ENCODE measurements around the gene LDLRAD4.

The LDLRAD4 gene

GRCh38 chr18:13394801-13395200, 176.2 kb downstream of the LDLRAD4 start:
- peak; percentile 83 for DNase-seq

GRCh38 chr18:13395577-13395976, 177.0 kb downstream of the LDLRAD4 start:
- peak; percentile 58 for DNase-seq

DNA sequence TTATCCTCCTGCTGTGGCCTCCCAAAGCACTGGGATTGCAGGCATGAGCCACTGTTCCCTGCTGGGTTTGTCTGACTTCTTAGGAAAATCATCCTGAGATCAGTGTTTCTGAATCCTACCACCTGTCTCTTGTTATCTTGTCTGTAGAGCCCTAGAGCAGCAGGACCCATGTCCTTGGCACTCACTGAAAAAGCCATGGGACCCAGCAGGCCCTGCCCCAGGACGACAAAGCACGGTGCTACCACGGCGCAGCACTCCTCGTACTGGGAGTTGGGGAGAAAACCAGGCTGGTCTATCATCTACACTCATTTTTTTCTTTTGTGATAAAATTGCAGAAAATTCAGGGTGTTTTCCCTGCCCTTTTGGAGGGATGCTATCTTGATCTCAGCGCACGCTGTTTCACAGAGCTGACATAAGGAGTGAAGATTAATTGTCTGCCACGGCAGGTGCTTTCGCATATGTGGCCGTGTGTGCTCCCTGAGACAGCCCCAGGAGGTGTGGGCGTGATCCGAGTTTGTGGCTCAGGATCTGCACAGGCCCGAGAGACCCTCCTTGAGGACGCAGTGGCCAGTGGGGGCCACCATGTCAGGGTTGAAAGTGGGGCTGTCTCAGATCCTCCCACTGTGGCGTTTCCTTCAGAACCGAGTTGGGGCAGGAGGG, 179.1 kb downstream of the LDLRAD4 start:
- no peak for DNase-seq

GRCh38 chr18:13398631-13399030, 180.1 kb downstream of the LDLRAD4 start:
- DNase-seq, result no peak

DNA sequence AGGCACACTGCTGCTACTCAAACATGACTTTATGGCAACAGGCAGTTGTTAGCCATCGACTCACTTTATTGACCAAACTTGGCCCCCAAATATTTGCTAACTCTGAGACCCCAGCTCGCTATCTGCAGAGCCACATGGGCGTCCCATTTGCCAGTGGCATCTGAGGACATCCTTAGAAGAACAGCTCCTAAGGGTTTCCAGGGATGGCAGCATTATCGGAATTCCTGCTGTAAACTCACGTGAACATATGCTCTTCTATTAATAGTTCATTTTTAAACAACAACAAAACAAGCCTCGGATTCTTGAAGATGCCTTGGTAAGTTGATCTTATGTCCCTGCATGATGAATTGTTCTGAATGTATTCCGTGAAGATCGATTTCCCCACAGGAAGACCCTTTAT, 181.0 kb downstream of the LDLRAD4 start:
- no peak for DNase-seq

DNA sequence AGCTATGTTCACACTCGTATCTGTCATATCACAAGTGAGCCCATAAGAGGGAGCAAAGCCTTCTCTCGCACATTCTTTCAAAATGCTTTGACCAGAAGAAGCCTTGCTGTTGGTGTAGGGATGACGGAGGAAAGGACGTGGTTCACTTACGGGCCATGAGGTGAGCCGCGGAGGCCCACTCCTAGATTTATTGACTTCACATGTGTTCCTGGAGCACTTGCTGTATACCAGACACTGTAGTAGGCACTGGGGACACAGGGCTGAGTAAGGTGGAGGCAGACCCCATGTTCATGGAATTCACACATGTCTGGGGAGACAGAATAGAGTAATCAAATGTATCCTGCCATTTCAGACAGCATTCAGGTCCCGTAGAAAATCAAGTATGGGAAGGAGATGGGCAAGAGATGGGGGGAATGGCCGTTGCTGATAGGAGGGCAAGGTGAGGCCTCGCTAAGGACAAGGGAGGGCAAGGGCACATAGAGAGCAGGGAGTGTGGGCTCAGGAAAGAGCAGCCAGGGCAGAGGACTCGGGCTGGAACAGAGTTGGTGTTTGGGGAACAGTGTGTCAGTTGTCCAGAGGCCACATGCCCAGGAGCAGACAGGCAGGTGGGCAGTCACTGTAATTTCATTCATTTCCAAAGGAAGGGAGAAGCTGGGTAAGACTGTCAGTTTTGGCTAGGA, 182.2 kb downstream of the LDLRAD4 start:
- no peak for DNase-seq

DNA sequence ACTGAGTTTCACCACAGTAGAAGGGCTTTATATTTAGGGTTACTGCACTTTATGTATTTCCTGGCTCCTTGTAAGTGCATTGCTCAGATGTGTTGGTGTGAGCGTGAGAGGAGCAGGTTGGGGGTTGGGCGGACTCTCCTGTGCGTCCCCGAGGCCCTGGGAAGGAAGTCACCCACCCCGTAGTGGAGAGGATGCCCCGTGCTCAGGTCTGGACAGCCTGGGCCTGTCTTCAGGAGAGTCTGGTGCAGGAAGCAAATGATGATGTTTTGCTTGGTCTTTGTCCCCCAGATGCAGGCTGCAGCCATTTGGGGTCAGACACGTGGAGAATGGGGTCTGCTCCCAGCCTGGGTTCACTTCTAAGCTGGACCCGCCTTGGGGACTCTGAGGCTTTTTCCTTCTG, 182.8 kb downstream of the LDLRAD4 start:
- DNase-seq, result no peak

DNA sequence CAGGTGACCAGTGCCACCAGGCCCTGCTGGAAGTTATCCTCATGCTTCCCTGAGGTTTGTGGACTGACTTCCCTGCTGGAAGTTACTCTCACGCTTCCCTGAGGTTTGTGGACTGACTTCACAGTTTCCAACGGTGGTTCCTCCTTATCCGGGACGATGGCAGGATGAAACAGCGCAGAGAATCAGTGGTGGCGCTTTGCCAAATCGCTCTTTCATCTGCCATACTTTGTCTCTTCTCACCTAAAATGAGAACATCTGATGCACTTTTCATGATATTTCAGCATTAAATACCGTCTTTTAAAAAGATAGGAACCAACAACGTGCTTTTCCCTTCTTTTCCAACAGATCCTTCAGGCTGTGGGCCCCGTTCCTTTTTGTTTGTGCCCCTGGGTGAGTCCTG, 183.3 kb downstream of the LDLRAD4 start:
- DNase-seq, result no peak

DNA sequence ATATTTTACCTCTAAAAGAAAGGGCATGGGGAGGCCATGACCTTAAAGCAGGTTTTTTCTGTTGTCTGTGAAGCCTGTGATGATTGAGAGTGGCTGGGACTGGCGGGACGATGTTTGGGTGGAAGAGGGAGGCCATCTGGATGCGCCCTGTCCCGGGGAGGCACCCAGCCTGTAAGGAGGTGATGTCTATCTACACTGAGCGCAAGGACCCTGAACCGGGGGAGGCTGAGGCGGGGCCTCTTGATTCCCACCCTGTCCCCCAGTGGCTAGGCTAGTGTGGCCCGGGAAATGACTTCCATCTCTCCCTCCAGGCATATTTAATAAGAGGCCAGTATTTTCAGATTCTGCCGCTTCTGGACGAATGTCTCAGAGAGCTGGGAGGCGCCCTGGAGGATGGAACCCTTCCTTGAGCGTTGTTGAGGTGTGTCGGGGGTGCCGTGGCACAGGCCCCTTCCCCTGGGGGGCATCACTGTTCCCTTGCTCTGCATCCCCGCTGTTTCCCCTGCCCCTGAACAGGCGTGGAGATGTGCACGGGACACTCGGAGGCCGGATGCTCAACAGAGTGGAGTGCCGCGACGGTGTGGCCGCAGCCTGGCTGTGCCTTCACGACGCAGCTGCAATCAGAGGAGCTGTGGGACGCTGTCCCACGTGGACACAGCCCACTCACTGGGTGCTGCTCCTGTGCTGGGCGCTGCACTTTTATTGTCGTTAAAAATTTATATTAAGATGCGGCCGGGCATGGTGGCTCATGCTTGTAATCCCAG, 185.4 kb downstream of the LDLRAD4 start:
- DNase-seq, result no peak

DNA sequence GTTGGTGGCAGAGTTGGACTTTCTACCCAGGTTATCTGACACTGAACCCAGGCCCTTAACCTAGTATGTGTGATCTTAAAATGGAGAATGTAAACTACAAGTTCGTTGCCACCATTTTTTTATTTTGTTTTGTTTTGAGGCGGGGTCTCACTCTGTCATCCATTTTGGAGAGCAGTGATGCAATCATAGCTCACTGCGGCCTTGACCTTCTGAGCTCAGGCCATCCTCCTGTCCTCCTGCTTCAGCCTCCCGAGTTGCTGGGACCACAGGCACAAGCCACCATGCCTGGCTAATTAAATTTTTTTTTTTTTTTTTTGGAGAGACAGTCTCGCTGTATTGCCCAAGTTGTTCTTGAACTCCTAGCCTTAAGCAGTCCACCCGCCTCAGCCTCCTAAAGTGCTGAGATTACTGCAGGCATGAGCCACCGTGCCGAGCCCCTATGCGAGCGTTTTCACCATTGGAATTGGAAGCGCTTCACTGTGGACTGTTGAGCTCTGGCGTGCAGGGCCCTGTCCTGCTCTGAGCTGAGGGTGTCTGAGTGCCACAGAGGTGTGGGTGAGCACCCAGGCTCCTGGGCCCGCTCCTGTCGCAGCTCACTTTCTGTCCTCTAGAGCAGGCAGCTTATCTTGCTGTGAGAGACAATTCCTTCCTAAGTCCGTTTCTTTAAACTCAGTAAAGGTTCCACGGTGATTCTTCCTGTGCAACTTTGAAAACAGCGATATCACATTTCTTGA, 186.9 kb downstream of the LDLRAD4 start:
- no peak for DNase-seq

DNA sequence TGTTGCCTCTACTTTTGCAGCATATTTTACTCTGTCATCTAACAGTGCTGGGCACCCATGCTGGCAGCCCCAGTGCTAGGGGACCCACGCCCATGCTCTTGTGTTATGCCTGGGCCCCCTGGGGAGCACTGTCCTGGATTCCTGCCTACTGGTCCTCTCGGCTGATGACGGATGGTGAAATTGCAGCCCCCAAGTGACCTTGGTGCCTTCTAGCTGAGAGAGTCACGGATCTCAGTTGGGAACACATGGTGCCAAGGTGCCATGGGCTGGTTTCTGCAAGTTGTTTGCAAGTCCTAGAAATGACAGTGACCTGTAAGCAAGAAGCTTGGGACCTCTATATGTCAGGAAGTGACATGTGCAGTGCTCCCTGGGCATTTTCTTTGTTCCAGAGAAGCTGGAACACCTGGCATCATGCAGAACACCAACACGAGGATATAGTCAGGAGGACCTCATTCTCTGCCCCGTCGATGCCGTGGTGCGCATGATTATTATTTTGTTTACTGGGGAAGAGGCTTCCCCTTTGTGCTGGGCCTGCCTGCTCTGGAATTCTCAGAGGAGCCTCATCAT, 187.6 kb downstream of the LDLRAD4 start:
- DNase-seq, result no peak

DNA sequence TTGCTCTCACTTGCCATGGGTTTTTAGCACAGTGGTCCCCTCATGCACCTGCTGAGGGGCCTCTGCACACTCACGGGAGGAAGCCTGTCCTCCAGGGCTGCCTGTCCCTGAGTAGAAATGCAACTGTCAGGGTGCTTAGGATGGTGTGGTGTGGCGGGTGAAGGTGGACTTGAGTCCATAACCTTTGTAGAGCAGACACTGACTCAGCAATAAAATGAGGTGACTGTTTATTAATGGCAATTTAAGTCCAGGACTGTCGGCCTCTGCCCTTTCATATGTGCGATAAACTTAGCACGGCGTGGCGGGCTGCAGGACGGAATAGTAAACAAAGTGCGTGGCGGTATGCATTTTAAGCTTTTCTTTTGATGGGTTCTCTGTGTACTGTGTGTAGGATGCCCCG, 188.2 kb downstream of the LDLRAD4 start:
- DNase-seq, result no peak

DNA sequence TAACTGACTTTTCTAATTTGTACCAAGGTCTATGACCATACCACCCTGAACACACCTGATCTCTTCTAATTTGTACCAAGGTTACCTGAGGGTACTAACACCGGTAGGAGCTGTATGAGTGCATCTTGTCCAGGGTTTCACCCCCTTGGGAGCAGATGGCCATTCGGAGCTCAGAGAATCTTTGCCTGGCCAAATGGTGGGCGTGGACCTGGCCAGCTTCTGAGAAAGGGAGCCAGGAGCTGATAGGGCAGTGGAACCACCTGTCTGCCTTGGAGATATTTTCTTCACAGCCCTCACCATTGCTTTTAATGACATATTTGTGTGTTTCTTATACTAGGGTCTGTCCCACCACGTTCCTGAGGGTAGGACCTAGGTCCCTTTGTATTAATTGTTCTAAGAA, 188.9 kb downstream of the LDLRAD4 start:
- DNase-seq, result no peak

DNA sequence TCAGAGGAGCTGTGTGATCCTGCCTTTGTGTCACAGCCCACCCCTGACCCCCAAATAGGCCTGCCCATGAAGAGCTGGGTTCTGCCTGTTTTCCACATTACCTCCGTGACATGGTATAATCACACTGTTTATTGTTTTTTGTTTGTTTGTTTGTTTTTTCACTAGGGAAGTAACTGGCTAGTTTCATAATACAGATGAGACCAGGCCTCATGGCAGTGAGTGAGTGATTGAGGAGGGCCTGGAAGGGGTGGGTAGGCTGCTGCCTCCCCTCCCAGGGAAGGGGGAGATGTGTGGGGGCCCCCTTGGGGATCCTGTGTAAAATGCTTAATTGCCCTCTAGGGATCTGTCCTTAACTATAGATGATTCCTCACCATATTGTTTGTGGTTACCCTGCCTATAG, 190.5 kb downstream of the LDLRAD4 start:
- DNase-seq, result no peak

DNA sequence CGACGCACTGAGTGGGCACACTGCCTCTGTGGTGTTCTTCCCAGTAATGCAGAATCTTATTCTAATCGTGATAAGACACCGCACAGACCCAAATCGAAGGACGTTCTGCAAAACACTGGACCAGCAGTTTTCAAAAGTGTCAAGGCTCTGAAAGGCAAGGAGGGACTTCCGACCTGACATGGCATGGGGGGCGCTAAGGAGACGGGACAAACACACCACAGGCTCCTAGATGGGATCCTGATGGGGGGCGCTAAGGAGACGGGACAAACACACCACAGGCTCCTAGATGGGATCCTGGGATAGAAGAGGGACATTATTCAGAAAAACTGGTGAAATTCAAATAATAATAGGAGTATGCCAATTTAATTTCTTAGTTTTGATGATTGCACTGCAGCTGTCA, 191.4 kb downstream of the LDLRAD4 start:
- DNase-seq, result no peak

DNA sequence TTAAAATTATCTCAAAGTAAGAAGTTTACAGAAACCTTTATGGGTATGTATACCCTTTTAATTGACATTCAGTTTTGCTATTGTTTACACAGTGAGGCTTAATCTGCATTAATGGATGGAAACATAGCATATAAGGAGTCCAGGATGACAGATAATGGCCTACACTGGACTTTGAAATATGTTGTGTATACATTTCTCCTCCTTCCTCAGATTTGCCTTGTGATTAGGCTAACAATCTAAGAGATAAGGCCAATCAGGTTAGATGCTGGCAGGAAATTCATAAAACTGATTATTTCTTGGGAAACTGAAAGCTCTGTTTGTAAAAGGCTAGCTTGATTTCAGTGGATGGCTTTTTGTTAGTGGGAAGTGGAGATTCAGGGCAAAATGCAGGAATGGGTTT, 191.9 kb downstream of the LDLRAD4 start:
- DNase-seq, result no peak

DNA sequence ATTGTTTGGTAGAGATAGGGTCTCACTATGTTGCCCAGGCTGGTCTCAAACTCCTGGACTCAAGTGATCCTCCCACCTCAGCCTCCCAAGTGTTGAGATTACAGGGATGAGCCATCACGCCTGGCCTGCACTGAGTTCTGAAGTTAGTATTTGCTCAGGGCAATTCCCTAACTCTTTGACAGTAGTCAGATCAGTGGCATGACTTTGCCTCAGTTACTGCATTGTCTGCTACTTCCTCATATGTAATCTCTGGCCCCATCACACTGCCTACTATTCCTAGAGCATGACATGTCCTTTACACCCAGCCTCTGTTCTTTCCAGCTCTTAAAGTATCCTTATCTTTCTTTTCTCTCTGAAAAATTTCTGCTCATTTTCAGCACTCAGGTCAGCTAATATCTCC, 193.5 kb downstream of the LDLRAD4 start:
- DNase-seq, result no peak

- DNase-seq, result no peak
Measured at GRCh38 chr18:13412901-13413300, 194.3 kb downstream of the LDLRAD4 start.

DNA sequence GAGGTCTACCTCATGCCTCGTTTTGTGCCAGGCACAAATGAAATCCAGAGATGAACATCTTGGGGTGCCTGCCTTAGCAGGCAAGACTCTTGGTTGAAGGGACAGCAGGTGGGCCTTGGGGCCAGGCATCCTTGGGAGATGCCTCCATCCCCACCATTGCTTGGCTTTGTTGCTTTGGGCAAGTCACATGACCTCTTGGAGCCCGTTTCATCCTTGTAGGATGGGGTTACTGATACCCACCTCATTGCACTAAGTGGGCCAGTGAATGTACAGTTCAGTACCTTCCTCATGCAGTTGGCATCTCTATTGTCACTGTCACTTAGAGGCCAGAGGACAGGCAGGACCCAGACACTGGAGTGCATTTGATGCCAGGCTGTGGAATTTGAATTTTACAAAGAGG, 195.5 kb downstream of the LDLRAD4 start:
- DNase-seq, result no peak

- DNase-seq, result peak; percentile 61
Measured at GRCh38 chr18:13414521-13414920, 196.0 kb downstream of the LDLRAD4 start.

GRCh38 chr18:13415736-13416135, 197.2 kb downstream of the LDLRAD4 start:
- no peak for DNase-seq

DNA sequence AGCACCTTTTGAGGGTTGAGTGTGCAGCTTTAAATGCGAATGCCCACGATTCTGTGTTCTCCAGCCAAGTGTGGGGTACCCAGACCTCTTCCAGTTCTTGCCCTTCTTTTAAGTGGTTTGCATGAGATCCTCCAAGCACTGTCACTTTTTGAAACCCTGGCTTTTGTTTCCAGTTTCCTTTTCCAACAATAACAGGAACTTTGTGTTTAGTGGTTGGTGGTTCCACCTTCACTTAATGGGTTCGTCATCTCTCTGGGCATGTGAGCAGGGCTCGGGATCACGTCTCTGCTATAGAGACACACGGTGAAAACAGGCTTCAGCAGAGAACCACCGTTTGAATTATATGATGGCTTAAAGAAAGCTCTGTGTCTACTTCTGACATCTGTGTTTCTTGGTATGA, 197.6 kb downstream of the LDLRAD4 start:
- DNase-seq, result no peak

DNA sequence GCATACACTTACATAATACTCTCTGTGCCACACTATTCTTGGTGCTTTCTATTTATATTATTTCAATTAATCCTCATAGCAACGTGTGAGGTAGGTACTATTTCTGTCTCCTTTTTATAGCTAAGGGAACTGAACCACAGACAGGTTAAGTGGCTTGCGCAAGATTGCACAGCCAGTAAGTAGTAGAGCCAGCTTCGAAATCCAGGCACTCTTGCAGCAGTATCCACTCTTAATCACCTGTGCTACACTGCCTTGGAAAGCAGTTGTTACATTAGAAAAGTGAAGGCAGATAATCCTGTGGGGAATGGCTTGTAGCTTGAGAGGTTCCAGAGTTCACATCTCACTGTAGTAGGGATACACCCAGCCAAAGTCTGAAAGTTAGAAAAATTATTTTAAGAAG, 198.3 kb downstream of the LDLRAD4 start:
- DNase-seq, result no peak

Measured in hematopoietic multipotent progenitor cell treated with erythropoietin and hydrocortisone succinate and interleukin-3 and kit ligand, for 4 days (in vitro differentiated cells).